GM18508 (cell line): Measurements from ENCODE around the gene CFAP46.

Experiments used
- ATAC-seq: cut with Tn5 transposase; IDR thresholded peaks from one replicate; pipeline ENCODE4 v1.9.1; 2021; ENCODE audit warnings: moderate number of reproducible peaks; ENCODE audit not compliant: insufficient read depth, unreplicated experiment

The CFAP46 gene

DNA sequence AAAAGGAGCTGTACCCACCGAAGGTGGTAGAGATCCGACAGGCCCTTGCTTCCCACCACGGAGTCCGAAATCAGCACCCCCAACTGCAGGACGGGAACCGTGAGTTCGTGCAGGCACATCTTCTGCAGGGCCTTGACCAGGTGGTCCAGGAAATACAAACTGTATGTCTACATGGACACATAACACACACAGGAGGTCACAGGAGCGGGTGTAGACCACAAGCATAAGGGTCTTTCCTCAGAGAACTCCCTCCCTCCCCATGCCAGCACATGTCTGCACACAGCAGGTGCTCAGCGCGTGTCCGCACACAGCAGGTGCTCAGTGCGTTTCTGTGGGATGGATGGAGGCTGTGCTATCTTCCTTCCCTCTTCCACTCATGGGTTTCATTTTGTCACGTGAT, 69.7 kb downstream of the CFAP46 start:
- ATAC-seq, result no peak

DNA sequence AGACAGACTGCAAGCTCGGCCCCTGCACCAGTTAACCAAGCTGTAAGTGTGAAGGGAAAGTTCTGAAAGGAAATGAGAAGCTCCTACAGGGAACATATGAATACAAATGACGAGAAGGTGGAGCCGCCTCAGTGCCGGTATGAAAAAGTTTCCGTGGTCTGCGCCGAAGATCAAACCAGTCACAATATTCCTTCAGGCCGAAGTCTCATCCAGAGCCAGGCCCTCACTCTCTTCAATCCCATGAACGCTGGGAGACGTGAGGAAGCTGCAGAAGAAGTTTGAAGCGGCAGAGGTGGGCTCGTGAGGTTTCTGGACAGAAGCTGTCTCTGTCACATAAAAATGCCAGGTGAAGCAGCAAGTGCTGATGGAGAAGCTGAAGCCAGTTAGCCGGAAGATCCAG, 71.9 kb downstream of the CFAP46 start:
- no peak for ATAC-seq

- ATAC-seq, result no peak
Measured at GRCh38 chr10:132869621-132870020, 72.7 kb downstream of the CFAP46 start.

DNA sequence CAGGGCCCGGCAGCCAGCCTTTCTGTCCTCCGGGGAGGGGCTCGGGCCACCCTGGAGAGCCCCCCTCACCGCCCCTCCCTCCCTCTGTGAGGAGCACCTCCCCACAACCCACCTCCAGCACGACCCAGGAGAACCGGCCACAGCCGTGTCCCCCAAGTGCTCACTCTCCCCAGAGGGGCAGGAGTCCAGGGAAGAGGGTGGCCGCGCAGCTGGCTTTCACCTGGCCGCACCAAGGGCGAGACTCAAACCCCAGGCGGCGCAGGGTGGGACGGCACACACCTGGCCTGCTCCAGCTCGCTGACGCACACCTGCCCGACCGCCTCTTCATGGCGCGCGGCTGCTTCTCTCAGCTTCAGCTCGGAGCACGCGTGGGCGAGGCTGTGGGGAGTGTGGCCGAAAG, 73.4 kb downstream of the CFAP46 start:
- ATAC-seq, result no peak

GRCh38 chr10:132867801-132868644, 74.3 kb downstream of the CFAP46 start:
- no peak for ATAC-seq

DNA sequence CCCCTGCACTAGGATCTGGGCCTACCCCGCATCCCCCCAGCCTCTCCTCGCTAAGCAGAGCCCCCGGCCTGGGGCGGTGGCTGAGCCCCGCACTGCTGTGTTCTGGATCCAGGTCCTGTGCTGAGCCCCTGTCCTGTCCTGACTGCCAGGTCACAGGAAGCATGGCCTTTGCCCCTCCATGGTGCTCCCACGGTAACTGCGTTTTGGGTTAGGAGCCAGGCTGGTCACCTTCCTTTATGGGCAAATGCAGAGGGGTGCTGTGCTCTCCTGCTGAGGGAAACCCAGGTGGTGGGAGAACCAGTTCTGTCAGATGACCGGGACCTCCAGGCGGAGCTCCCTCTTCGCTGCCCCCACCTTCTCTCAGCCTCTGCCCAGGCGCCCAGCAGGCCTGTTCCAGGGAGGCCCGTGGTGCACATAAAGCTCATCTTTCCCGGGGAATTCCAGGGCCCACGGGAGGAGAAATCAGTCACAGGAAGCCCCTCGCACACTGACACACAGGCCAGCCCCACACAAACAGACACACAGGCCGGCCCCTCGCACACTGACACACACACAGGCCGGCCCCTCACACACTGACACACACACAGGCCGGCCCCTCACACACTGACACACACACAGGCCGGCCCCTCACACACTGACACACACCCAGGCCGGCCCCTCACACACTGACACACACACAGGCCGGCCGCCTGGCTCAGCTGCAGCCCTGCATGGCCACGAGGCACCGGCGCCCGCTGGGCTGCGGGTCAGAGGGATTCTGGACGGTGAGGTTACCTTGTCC, 75.6 kb downstream of the CFAP46 start:
- no peak for ATAC-seq

DNA sequence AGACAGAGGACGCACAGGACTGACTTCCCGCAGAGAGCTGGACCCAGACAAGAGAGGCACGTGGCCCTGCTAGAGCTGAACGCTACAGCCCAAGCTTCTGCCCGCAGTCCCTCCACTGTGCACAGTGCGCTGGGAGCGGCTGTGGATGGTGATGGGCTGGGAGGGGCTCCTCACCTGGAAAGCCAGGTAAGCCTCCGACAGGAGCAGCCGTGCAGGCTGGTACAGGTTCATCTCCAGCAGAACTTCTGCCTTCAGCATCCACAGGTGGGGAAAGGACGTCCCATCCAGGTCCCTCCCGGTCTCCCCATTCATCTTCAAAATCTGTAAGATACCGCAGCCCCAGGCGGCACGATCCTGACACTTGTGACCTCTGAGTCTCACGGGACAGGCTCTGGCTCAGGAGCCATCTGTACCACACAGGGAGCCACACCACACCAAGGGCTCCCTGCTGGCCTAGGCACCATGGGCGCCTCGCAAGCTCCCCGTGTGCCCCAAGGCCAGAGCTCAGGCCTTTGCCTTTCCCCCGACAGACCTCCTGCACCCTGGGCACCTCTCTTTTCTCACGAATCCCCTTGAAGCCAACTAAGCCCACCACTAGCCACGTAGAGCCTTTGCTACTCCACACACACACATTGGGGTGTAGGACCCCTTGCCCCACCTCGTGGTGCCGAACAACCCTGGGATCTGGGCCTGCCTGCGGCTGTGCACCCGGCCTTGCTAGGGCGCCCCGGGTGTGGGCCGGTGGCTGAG, 76.3 kb downstream of the CFAP46 start:
- no peak for ATAC-seq

GRCh38 chr10:132865171-132865631, 77.2 kb downstream of the CFAP46 start:
- no peak for ATAC-seq

GRCh38 chr10:132862485-132863420, 79.6 kb downstream of the CFAP46 start:
- no peak for ATAC-seq

DNA sequence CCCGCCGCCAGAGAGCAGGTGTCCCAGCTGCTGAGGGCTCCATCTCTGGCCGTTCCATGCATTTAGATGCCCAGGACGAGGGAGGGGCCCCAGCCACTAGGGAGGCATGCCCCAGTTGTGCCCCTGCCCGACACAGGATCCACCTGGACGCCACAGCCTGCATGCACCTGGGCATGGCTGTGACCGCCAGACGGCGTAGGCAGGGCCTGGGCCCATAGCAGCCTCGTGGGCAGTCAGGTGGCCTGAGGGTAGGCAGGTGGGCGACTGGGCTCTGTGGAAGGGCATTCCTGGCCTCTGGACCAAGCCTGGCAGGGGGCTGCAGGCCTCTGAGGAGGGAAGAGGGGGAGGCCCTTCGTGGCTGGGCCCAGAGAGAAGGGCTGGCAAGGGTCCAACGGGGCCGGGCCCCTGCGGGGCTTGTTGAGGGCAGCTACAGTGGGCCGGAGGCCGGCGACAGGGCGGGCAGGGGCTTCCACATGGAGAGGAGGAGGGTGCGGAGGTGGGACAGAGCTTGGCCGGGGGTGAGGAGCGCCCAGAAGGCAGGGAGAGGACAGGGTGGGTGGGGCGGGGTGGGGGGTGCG, 80.4 kb downstream of the CFAP46 start:
- ATAC-seq, result no peak

GRCh38 chr10:132861116-132861691, 81.2 kb downstream of the CFAP46 start:
- ATAC-seq, result no peak

- no peak for ATAC-seq
Measured at GRCh38 chr10:132860532-132860931, 81.8 kb downstream of the CFAP46 start.

GRCh38 chr10:132859084-132859855, 83.1 kb downstream of the CFAP46 start:
- ATAC-seq, result no peak

DNA sequence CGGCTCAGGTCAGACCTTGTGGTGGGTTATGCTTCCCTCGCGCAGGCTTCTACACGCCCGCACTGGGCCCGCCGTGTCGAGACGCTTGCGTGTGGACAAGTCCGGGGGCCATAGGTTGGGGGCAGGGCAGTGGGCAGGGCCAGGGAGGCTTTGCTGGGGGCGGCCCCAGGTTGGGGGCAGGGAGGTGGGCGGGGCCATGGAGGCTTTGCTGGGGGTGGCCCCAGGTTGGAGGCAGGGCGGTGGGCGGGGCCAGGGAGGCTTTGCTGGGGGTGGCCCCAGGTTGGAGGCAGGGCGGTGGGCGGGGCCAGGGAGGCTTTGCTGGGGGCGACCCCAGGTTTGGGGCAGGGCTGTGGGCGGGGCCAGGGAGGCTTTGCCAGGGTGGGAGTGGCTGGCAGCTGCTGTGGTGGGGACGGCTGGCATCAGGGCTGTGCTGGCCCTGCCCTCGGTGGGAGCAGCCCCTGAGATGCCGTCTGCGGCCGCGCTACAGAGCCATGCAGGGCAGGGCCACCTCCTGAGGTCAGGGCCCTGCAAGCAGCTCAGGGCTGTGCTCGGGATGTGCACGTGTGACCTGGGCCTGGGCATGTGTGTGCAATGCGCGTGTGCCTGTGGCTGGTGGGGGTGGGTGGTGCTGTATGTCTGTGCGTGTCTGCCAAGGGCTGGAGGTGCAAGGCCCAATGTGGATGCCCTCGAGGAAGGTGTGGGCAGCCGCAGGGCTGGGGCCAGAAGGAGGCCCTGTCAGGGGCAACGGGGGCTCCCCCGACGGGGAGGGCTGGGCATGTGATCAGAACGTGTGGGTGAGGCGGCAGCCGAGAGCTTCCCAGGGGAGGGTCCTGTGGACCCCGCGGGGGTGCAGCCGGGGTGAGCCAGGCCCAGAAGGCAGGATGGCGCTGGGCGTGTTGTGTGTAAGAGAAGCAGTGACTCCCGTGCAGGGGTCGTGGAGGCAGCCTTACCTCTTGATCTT, 84.0 kb downstream of the CFAP46 start:
- no peak for ATAC-seq

DNA sequence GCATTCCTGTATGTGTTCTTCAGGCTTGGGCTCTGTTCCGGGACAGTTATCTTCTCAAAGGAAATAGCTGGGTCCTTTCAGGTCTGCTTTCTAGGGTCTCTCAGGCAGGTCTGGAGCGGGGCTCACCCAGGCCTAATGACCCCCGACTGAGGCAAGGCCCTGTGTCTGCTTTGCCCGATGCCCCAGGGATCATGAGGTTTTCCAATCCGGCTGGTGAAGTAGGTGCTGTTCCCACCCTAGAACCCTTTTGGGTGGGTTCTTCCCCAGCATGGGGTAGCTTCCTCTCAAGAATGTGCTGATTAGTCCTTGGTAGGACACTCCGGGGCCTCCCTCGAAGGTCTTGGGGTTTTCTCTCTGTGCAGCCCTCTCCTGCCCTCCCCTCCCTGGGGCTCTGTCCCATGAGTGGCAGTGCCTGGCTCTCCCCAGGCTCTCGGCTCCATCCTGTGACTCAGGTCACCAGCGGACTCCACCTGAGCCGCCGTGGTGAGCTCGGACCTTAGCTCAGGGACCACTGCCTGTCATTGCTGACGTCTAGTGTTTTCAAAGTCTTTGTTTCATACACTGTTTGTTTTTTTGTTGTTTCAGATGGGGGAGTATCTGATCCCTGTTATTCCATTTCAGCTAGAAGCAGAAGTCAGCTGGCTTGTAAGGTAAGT, 85.4 kb downstream of the CFAP46 start:
- ATAC-seq, result no peak

- ATAC-seq, result no peak
Measured at GRCh38 chr10:132855889-132856288, 86.5 kb downstream of the CFAP46 start.

- ATAC-seq, result no peak
Measured at GRCh38 chr10:132851451-132851850, 90.9 kb downstream of the CFAP46 start.
